Naive thymus-derived CD4-positive, alpha-beta T cell (primary cell): ENCODE results near the gene NR1I3. TPM values are rescaled to one million over a fixed set of nuclear protein-coding genes. Genes with fewer than 3 reads are reported as not detected.

Experiments
- ATAC-seq: fragments of 150-1000 bp; cut with Tn5 transposase; 2 replicates; pipeline ENCODE4 v1.10.0; 2021; ENCODE audit warnings: mild to moderate bottlenecking, moderate library complexity
- CTCF ChIA-PET: fragments of 350-600 bp; sonication (Branson Sonifier 250); formaldehyde crosslinking; loops from one replicate; lab custom pipeline; 2021; ENCODE audit warnings: antibody characterized with exemption; lab: Charles Lee
- POLR2A ChIA-PET: fragments of 350-600 bp; sonication (Branson Sonifier 250); formaldehyde crosslinking; loops from one replicate; lab custom pipeline; 2021; ENCODE audit warnings: antibody characterized with exemption, inconsistent platforms; lab: Charles Lee
- DNase-seq, 9 donors: peaks; one replicate each; pipeline versions ENCODE4 v3.0.0 to v3.0.0-alpha.2; 2020 to 2022; ENCODE audit warnings: mixed read lengths in 1 of 9
- H3K27ac ChIP-seq: one replicate; pipeline ENCODE4 v1.7.0; 2013; ENCODE audit warnings: mild to moderate bottlenecking, low read depth, low read length, moderate library complexity
- H3K27me3 ChIP-seq, 2 donors: one replicate each; pipeline ENCODE4 v1.7.0; 2013; ENCODE audit warnings: low read length in 2 of 2, mild to moderate bottlenecking in 2 of 2, moderate library complexity in 2 of 2; ENCODE audit not compliant: control insufficient read depth in 2 of 2, insufficient read depth in 2 of 2
- H3K36me3 ChIP-seq, 3 experiments: 1 replicate in 2 of 3; 2 replicates in 1 of 3; pipeline ENCODE4 v1.7.0; 2013; ENCODE audit warnings: low read length in 3 of 3, mild to moderate bottlenecking in 3 of 3, moderate library complexity in 1 of 3; ENCODE audit not compliant: insufficient read depth in 3 of 3, control insufficient read depth in 2 of 3
- H3K4me1 ChIP-seq, 2 donors: one replicate each; pipeline ENCODE4 v1.7.0; 2013; ENCODE audit warnings: low read length in 2 of 2, mild to moderate bottlenecking in 2 of 2, moderate library complexity in 1 of 2; ENCODE audit not compliant: control insufficient read depth in 2 of 2, insufficient read depth in 2 of 2
- H3K4me3 ChIP-seq: 2 replicates; pipeline ENCODE4 v1.7.0; 2013; ENCODE audit warnings: mild to moderate bottlenecking, low read length
- H3K9me3 ChIP-seq, 3 experiments: 1 replicate in 2 of 3; 2 replicates in 1 of 3; pipeline ENCODE4 v1.7.0; 2013; ENCODE audit warnings: low read length in 3 of 3; ENCODE audit not compliant: control insufficient read depth in 2 of 3
- H3K27ac Mint-ChIP-seq, 9 donors: one replicate each; pipeline ENCODE4 v1.8.0; 2020 to 2022; ENCODE audit warnings: mixed read lengths in 9 of 9, mild to moderate bottlenecking in 8 of 9, moderate library complexity in 5 of 9, inconsistent platforms in 2 of 9
- H3K27me3 Mint-ChIP-seq, 5 donors: one replicate each; pipeline ENCODE4 v1.8.0; 2021 to 2022; ENCODE audit warnings: mixed read lengths in 5 of 5, mild to moderate bottlenecking in 1 of 5
- H3K36me3 Mint-ChIP-seq, 5 donors: one replicate each; pipeline ENCODE4 v1.8.0; 2020 to 2022; ENCODE audit warnings: mixed read lengths in 5 of 5, mild to moderate bottlenecking in 3 of 5, inconsistent platforms in 1 of 5
- H3K4me1 Mint-ChIP-seq, 7 donors: one replicate each; pipeline ENCODE4 v1.8.0; 2020 to 2022; ENCODE audit warnings: mixed read lengths in 7 of 7, mild to moderate bottlenecking in 3 of 7, inconsistent platforms in 1 of 7
- H3K4me3 Mint-ChIP-seq, 10 donors: one replicate each; pipeline ENCODE4 v1.8.0; 2020 to 2022; ENCODE audit warnings: mild to moderate bottlenecking in 10 of 10, mixed read lengths in 10 of 10, moderate library complexity in 6 of 10, inconsistent platforms in 2 of 10
- H3K9me3 Mint-ChIP-seq, 11 donors: one replicate each; pipeline ENCODE4 v1.8.0; 2020 to 2022; ENCODE audit warnings: mixed read lengths in 11 of 11, mild to moderate bottlenecking in 4 of 11, inconsistent platforms in 1 of 11, moderate library complexity in 1 of 11
- intact Hi-C, 2 donors: fragments of 100-400 bp; cut with micrococcal nuclease; formaldehyde crosslinking; loops; one replicate each; pipeline ENCODE4 v1.15.1; 2023
- polyA plus RNA-seq, 2 donors: library from polyadenylated mRNA; unstranded; fragments of 300-500 nt; fragmentation: Illumina TruSeq; gene quantifications; one replicate each; pipeline ENCODE4 v1.2.3, GENCODE V29; 2021
- total RNA-seq, 6 experiments: library from RNA in 5 of 6; stranded (reverse) in 5 of 6; gene quantifications; 1 replicate in 5 of 6; 2 replicates in 1 of 6; pipeline ENCODE4 v1.2.3 and lab custom pipeline; 2021 to 2026

Gene NR1I3
- total and polyA plus RNA-seq, 7 experiments from 2014 or later = not detected

- no peak for ATAC-seq
- CTCF ChIA-PET = interaction anchor here (1.2 to 1.9 kb wide), 4 partner anchors 8 to 28 kb away, joined by 3 to 6 read pairs (median 4); no protein-coding TSS in a partner anchor
- H3K4me1 Mint-ChIP-seq = peaks cover 39 to 73% (median 56%) of the 10 kb centered on the region in 7 donors
Observed at GRCh38 chr1:161197560-161198193, 40.3 kb downstream of the NR1I3 start.

GRCh38 chr1:161196521-161197451 is 41.2 kb downstream of the NR1I3 start:
- ChIA-PET CTCF (interaction anchor here (1.5 to 1.9 kb wide), 2 partner anchors 8 to 11 kb away, joined by 4 to 6 read pairs; no protein-coding TSS in a partner anchor), POLR2A (interaction anchor here (0.6 to 29.1 kb wide), 6 partner anchors 9 to 26 kb away, joined by 3 to 508 read pairs (median 4); partner anchors contain the start of genes APOA2, B4GALT3, FCER1G and TOMM40L)
- ATAC-seq (no peak), DNase-seq (no peak)
- Histone ChIP-seq H3K4me1 (peaks cover 48 to 54% of the 10 kb centered on the region in 2 donors), H3K27ac (no peak overlapping the region), H3K27me3 (no peaks in the 10 kb centered on the region), H3K9me3 (no peaks in the 10 kb centered on the region), H3K36me3 (no peaks in the 10 kb centered on the region), H3K4me3 (no peak overlapping the region)
- Mint-ChIP-seq H3K27ac (peak overlapping the region in 1 of 9 donors; percentile 61), H3K4me1 (peaks cover 43 to 75% (median 56%) of the 10 kb centered on the region in 7 donors), H3K27me3 (no peaks in the 10 kb centered on the region), H3K4me3 (no peak overlapping the region), H3K9me3 (peaks cover 0 to 2% (median 0%) of the 10 kb centered on the region in 11 donors), H3K36me3 (no peaks in the 10 kb centered on the region)
- intact Hi-C loops = no loop called here

More at GRCh38 chr1:161197560-161198193, 40.3 kb downstream of the NR1I3 start:
- Histone ChIP-seq H3K27ac (no peak overlapping the region), H3K27me3 (no peaks in the 10 kb centered on the region), H3K4me1 (peaks cover 46 to 52% of the 10 kb centered on the region in 2 donors), H3K4me3 (no peak overlapping the region), H3K36me3 (peaks cover 0 to 4% (median 0%) of the 10 kb centered on the region in 3 experiments), H3K9me3 (no peaks in the 10 kb centered on the region)
- Mint-ChIP-seq H3K36me3 (peaks cover 0 to 3% (median 0%) of the 10 kb centered on the region in 5 donors), H3K9me3 (peaks cover 0 to 2% (median 0%) of the 10 kb centered on the region in 11 donors), H3K27ac (peak overlapping the region in 2 of 9 donors; percentile 51 to 61), H3K4me3 (no peak overlapping the region), H3K27me3 (no peaks in the 10 kb centered on the region)
- POLR2A ChIA-PET = interaction anchor here (1.0 to 29.1 kb wide), 5 partner anchors 8 to 25 kb away, joined by 3 to 508 read pairs (median 93); partner anchors contain the start of genes APOA2, B4GALT3, FCER1G and TOMM40L
- intact Hi-C loops = no loop called here
- DNase-seq = no peak

- DNase-seq (no peak), ATAC-seq (no peak)
- ChIA-PET CTCF (interaction anchor here (1.9 kb wide), 1 partner anchor 9 kb away, joined by 4 read pairs; no protein-coding TSS in a partner anchor), POLR2A (interaction anchor here (1.1 to 29.1 kb wide), 3 partner anchors 11 to 27 kb away, joined by 5 to 508 read pairs (median 93); partner anchors contain the start of genes APOA2, FCER1G and TOMM40L)
- Mint-ChIP-seq H3K36me3 (no peaks in the 10 kb centered on the region), H3K9me3 (peaks cover 0 to 2% (median 0%) of the 10 kb centered on the region in 11 donors), H3K4me1 (peaks cover 38 to 72% (median 49%) of the 10 kb centered on the region in 7 donors), H3K27me3 (no peaks in the 10 kb centered on the region), H3K4me3 (no peak overlapping the region), H3K27ac (peak overlapping the region in 3 of 9 donors; percentile 60 to 81 (median 63))
- intact Hi-C loops = no loop called here
- Histone ChIP-seq H3K4me3 (no peak overlapping the region), H3K27ac (no peak overlapping the region), H3K9me3 (no peaks in the 10 kb centered on the region), H3K36me3 (no peaks in the 10 kb centered on the region), H3K27me3 (no peaks in the 10 kb centered on the region), H3K4me1 (peaks cover 42 to 47% of the 10 kb centered on the region in 2 donors)
Observed at GRCh38 chr1:161196111-161196510, 41.9 kb downstream of the NR1I3 start.

GRCh38 chr1:161195171-161195570 is 42.8 kb downstream of the NR1I3 start:
- no peaks in the 10 kb centered on the region for H3K36me3 ChIP-seq
- H3K27me3 Mint-ChIP-seq = no peaks in the 10 kb centered on the region
- H3K4me1 Mint-ChIP-seq = peaks cover 31 to 67% (median 40%) of the 10 kb centered on the region in 7 donors
- intact Hi-C loops = no loop called here
- H3K27me3 ChIP-seq = no peaks in the 10 kb centered on the region
- no peak overlapping the region for H3K27ac ChIP-seq
- peak overlapping the region in 3 of 10 donors; percentile 3 to 49 (median 36) for H3K4me3 Mint-ChIP-seq
- H3K36me3 Mint-ChIP-seq = no peaks in the 10 kb centered on the region
- no peak overlapping the region for H3K4me3 ChIP-seq
- H3K4me1 ChIP-seq = peaks cover 32 to 38% of the 10 kb centered on the region in 2 donors
- ChIA-PET CTCF (interaction anchor here (0.6 to 5.3 kb wide), 5 partner anchors 8 to 112 kb away, joined by 3 to 76 read pairs (median 3); partner anchors contain the start of gene TOMM40L), POLR2A (interaction anchor here (1.2 to 29.1 kb wide), 5 partner anchors 8 to 31 kb away, joined by 3 to 508 read pairs (median 93); partner anchors contain the start of genes ADAMTS4, APOA2, FCER1G and NDUFS2)
- H3K9me3 ChIP-seq = no peaks in the 10 kb centered on the region
- peak; percentile 37 for ATAC-seq
- no peak for DNase-seq
- H3K27ac Mint-ChIP-seq = peak overlapping the region; percentile 6 to 91 (median 81)
- peaks cover 0 to 2% (median 0%) of the 10 kb centered on the region in 11 donors for H3K9me3 Mint-ChIP-seq

GRCh38 chr1:161193561-161194235 is 44.3 kb downstream of the NR1I3 start:
- DNase-seq = no peak
- peaks cover 26 to 44% of the 10 kb centered on the region in 2 donors for H3K4me1 ChIP-seq
- no peaks in the 10 kb centered on the region for H3K36me3 ChIP-seq
- no peak overlapping the region for H3K27ac ChIP-seq
- H3K36me3 Mint-ChIP-seq = no peaks in the 10 kb centered on the region
- H3K27me3 ChIP-seq = no peaks in the 10 kb centered on the region
- H3K4me1 Mint-ChIP-seq = peaks cover 29 to 62% (median 35%) of the 10 kb centered on the region in 7 donors
- no peak overlapping the region for H3K4me3 Mint-ChIP-seq
- intact Hi-C loops = loop anchor here in 1 of 2 donors (2.0 kb wide), 1 partner anchor 17 kb away; the partner anchor contains the start of gene B4GALT3
- no peaks in the 10 kb centered on the region for H3K27me3 Mint-ChIP-seq
- H3K27ac Mint-ChIP-seq = peak overlapping the region in 2 of 9 donors; percentile 9 to 78
- ChIA-PET POLR2A (interaction anchor here (0.7 to 29.1 kb wide), 8 partner anchors 8 to 40 kb away, joined by 3 to 508 read pairs (median 20); partner anchors contain the start of genes ADAMTS4, APOA2, FCER1G and NDUFS2), CTCF (interaction anchor here (1.0 to 5.3 kb wide), 6 partner anchors 8 to 32 kb away, joined by 3 to 76 read pairs (median 30); partner anchors contain the start of genes NDUFS2, PPOX and TOMM40L)
- H3K9me3 ChIP-seq = no peaks in the 10 kb centered on the region
- H3K4me3 ChIP-seq = no peak overlapping the region
- peaks cover 0 to 2% (median 0%) of the 10 kb centered on the region in 11 donors for H3K9me3 Mint-ChIP-seq
- ATAC-seq = no peak
